HG03520 (cell line): ENCODE results near the gene DKK3.
"Not testable (repeated sequence)": the region's sequence is repeated elsewhere in the genome, so short reads cannot be mapped to it uniquely, and the experiment has no call there.

Source experiments
- ATAC-seq: cut with Tn5 transposase; IDR thresholded peaks from one replicate; pipeline ENCODE4 v1.9.1; 2021; ENCODE audit warnings: mild to moderate bottlenecking, moderate library complexity; ENCODE audit not compliant: unreplicated experiment

The DKK3 gene

GRCh38 chr11:12007769-12008737 lies at the start of gene DKK3:
TSS of gene DKK3 (minus strand) at chr11:12008626. CDS start at chr11:12008582, 44 bp downstream.
- no peak for ATAC-seq

GRCh38 chr11:12057299-12057980 lies 49.0 kb upstream of the DKK3 start:
- ATAC-seq = no peak

- ATAC-seq = no peak
Observed at GRCh38 chr11:12056119-12056518, 47.7 kb upstream of the DKK3 start.

GRCh38 chr11:12053606-12054361 lies 45.4 kb upstream of the DKK3 start:
- ATAC-seq = no peak

GRCh38 chr11:12052676-12053605 lies 44.5 kb upstream of the DKK3 start:
- no peak for ATAC-seq

GRCh38 chr11:12051287-12051662 lies 42.8 kb upstream of the DKK3 start:
- no peak for ATAC-seq

- ATAC-seq = no peak
Observed at GRCh38 chr11:12050470-12051286, 42.3 kb upstream of the DKK3 start.

GRCh38 chr11:12048936-12049790 lies 40.7 kb upstream of the DKK3 start:
- no peak for ATAC-seq

- ATAC-seq = no peak
Observed at GRCh38 chr11:12046636-12047236, 38.3 kb upstream of the DKK3 start.

GRCh38 chr11:12045914-12046635 lies 37.6 kb upstream of the DKK3 start:
- ATAC-seq = no peak

- ATAC-seq = no peak
Observed at GRCh38 chr11:12044799-12045198, 36.4 kb upstream of the DKK3 start.

GRCh38 chr11:12043959-12044791 lies 35.7 kb upstream of the DKK3 start:
- no peak for ATAC-seq

- ATAC-seq = no peak
Observed at GRCh38 chr11:12043221-12043620, 34.8 kb upstream of the DKK3 start.

- no peak for ATAC-seq
Observed at GRCh38 chr11:12042215-12042676, 33.8 kb upstream of the DKK3 start.

GRCh38 chr11:12040719-12041118 lies 32.3 kb upstream of the DKK3 start:
- not testable (repeated sequence) for ATAC-seq

- ATAC-seq = no peak
Observed at GRCh38 chr11:12032968-12033367, 24.5 kb upstream of the DKK3 start.
